Measurements from ENCODE around the gene RAD9A.

Gene RAD9A

GRCh38 chr11:67357831-67358670 is 33.7 kb upstream of the RAD9A start:
- DNase-seq (ENCODE audit: low spot score), result no peak

DNA sequence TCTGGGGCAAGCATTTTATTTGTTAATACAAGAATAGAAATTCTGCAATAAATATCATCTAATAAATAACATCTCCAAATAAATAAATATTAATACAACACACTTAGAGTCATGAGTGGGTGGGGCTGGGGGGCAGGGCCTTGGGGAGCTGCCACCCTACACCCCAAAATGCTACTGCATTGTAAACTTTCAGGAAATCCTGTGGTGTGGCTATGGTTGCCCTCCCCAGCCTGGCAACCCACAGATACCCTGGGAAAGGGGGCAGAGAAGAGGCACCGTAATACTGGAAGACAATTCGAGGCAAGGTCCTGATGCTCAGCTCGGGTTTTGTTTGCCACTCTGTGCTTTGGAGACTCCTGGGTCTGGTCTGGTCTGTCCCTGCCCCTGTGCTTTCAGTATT is 27.6 kb upstream of the RAD9A start:
- DNase-seq (ENCODE audit: low spot score), result no peak

GRCh38 chr11:67364783-67365722 is 26.7 kb upstream of the RAD9A start:
- no peak for DNase-seq (ENCODE audit: low spot score)

DNA sequence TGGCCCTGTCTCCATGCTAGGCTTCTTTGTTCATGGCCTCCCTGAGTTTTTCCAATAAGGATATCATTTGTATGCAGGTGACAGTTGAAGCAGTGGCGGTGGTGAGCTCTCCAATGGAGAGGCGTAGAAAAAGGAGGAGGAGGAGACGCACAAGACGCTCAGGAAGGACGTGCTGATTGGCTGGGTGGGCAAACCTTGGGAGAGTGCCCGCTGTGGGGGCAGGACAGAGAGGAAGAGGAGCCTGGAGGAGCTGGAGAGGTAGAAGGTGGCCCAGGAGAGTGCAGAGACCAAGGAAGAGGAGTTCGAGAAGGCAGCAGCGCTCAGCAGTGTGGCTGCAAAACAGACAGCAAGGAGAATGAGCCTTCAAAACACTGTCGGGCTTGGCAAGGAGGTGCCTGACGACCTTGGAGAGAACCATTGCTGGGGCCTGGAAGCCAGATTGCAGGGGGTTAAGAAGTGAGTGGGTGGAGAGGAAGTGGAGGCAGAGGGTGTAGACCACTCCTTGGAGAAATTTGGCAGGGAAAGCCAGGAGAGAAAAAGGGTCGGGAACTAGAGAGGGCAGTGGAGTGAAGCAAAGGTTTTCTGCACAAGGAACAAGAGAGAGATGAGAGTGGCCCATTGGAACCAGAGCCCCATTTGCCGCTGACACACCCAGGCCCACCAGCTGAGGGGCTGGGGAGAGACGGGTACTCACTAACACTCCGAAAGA is 25.9 kb upstream of the RAD9A start:
- DNase-seq (ENCODE audit: low spot score), result no peak

DNA sequence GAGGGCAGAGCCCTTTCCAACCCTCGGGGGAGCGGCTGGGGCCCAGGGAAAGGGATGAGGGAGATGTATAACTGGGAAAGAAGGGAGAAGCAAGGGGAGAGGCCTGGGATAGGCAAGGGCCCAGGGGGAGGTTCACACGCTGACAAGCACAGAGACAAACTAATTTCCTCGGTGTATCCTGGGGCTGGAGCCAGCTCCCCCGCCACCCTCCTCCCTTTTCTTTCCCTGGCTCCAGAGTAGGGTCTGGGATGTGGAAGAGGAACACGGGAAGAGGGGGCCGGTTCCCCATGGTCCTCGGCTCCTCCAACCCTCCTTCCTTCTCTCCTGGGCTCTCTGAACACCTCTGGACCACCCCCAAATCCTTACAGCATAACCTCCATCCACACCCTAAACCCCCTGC is 25.2 kb upstream of the RAD9A start:
- DNase-seq (ENCODE audit: low spot score), result no peak

GRCh38 chr11:67366961-67367760 is 24.6 kb upstream of the RAD9A start:
- no peak for DNase-seq (ENCODE audit: low spot score)

DNA sequence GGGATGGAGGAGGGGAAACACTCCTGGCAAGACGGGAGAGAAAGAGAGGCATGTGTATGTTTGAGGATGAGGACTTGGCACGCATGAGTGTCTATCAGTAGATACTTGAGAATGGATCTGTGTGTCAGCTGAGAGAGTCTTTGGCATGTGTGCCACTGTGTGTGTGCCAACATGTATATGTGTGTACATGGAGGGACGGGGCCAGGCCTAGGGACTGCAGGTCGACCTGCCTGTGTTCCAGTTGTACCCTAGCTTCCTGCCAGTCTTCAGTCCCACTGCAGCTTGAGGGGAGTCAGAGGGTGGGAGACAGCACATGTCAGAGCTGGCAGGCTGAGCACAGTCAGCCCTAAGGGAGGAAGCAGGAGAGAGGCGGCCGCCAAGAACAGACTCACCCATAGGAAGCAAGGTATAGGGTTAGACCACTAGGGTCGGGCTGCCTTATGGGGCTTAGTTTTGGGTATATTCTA is 24.0 kb upstream of the RAD9A start:
- DNase-seq (ENCODE audit: low spot score), result no peak

DNA sequence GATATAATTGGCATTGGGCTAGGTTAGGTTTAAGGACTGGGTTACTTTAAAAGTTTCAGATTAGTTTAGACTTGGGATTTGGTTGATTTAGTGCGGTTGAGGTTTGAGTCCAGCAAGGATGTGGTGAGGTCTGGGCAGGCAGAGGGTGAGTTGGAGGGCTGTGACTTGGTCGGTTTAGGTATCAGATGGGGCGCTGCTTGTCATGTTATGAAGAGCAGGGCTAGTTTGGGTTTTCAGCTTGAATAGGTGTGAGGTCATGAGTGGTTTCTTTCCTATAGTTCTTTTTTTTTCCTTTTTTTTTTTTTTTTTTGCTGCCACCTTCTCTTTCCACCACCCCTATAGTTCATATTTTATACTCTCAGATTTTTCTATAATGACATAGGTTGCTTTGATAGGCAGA is 23.2 kb upstream of the RAD9A start:
- no peak for DNase-seq (ENCODE audit: low spot score)

- DNase-seq (ENCODE audit: low spot score), result no peak
Measured at GRCh38 chr11:67369275-67369674, 22.5 kb upstream of the RAD9A start.

GRCh38 chr11:67369801-67370284 is 21.9 kb upstream of the RAD9A start:
- no peak for DNase-seq (ENCODE audit: low spot score)

DNA sequence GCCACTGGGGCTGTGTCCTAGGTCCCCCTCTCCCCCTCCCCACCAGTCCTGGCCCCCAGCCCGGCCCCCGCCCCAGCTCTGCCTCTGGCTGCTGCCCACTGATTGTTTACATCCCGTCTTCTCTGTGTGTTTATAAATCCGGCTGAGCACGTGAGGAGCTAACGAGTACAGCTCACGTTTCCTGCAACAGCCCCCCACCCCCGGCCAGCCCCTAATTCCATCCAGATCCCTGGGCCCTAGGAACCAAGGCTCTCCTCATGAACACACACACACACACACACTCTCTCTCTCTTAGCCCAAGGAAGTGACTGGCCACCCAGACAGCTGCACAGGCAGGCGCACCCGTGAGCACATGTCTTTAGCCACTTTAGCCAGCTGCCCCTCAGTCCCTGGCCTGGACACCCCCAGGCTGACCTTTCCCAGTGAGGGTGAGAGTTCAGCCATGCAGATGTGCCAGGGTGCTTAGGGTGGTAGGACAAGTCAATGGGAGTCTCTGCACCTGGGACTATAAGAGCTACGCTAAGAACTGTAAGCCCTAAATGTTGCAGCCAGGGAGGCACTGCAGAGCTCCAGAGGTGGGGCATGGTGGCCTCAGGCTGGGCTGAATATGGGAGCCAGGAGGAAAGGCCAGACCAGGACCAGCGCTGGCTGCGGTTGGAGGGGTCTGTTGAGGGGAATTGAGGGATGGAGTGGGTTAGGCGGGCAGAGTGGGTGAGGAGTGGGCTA is 21.3 kb upstream of the RAD9A start:
- DNase-seq (ENCODE audit: low spot score), result no peak

- DNase-seq (ENCODE audit: low spot score), result no peak
Measured at GRCh38 chr11:67371189-67371910, 20.4 kb upstream of the RAD9A start.

- no peak for DNase-seq (ENCODE audit: low spot score)
Measured at GRCh38 chr11:67371911-67372320, 19.9 kb upstream of the RAD9A start.

GRCh38 chr11:67372321-67372992 is 19.3 kb upstream of the RAD9A start:
- no peak for DNase-seq (ENCODE audit: low spot score)

GRCh38 chr11:67372993-67373647 is 18.7 kb upstream of the RAD9A start, which contains the start of gene CLCF1:
Gene CLCF1 (minus strand): TSS chr11:67373598. CDS start chr11:67373539, 59 bp downstream.
- no peak for DNase-seq (ENCODE audit: low spot score)

- no peak for DNase-seq (ENCODE audit: low spot score)
Measured at GRCh38 chr11:67373648-67374570, 17.9 kb upstream of the RAD9A start.

DNA sequence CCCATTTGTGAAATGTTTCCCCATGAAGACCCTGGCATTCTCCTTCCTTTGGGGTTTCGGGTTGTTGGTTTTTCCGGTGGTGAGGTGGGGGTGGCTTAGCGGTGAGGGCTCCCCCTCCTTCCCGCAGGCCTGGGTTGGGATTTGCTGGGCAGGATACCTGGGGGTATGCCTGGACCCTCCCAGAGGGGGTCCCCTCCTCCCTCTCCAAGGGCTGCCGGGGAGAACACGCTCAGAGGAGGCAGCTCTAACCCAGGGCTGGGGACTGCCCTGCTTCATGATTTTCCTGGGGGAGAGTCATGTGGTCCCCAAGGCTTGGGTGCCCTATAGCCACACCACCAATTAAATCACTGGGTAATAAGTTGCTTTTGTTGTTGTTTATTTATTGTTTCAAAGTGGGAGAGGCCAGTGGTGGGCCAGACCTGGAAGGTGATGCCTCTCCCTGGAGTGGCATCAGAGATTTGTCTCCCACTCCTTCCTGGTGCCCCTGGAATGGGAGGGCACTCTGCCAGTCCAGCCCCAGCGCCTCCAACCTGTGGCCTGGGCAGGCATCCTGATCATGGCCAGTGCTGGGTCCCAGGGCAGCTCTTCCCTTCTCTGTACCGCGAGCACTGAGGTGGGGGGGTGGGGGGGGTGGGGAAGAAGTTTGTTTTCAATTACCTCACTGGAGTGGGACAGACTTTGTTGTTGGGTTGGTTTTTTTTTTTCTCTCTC is 17.1 kb upstream of the RAD9A start:
- DNase-seq (ENCODE audit: low spot score), result no peak

All from putamen (tissue), 1 donor.